ENCODE measurements around the gene ZDHHC12. TPM values are rescaled to one million over a fixed set of nuclear protein-coding genes. Genes with fewer than 3 reads are reported as not detected.

The ZDHHC12 gene
- total and polyA plus RNA-seq, 4 donors: 24.7 to 48.2 (median 30.3) TPM

- TF ChIP-seq ZBTB33 (IDR thresholded peaks at IDR 0.05): no peak
- no peak for TF ChIP-seq YY1 (IDR thresholded peaks at IDR 0.05)
- no peak for TF ChIP-seq EGR1 (IDR thresholded peaks at IDR 0.05; ENCODE audit: low read depth in 2 of 2)
These were observed 10.5 kb downstream of the ZDHHC12 start (continued) for GRCh38 chr9:128713411-128713780.

- no peaks in the 10 kb centered on the region for H3K9me3 ChIP-seq (ENCODE audit: control insufficient read depth in 4 of 4, low read length in 3 of 4)
- no peaks in the 10 kb centered on the region for H3K27me3 ChIP-seq (ENCODE audit: control insufficient read depth in 4 of 4, insufficient read depth in 4 of 4, low read length in 3 of 4)
- TF ChIP-seq REST (IDR thresholded peaks at IDR 0.05): no peak
- no peak for TF ChIP-seq RXRA (IDR thresholded peaks at IDR 0.05)
- no peak for TF ChIP-seq RAD21 (IDR thresholded peaks at IDR 0.05)
- no peak for TF ChIP-seq HNF4A (conservative IDR thresholded peaks at IDR 0.05)
- no peak for TF ChIP-seq ATF3 (IDR thresholded peaks at IDR 0.05)
- no peak for TF ChIP-seq GABPA (IDR thresholded peaks at IDR 0.05 in 1 of 2, conservative IDR thresholded peaks at IDR 0.05 in 1 of 2)
- no peak for TF ChIP-seq ZBTB33 (IDR thresholded peaks at IDR 0.05)
- TF ChIP-seq MAX (IDR thresholded peaks at IDR 0.05): no peak
- no peak for TF ChIP-seq FOXA2 (IDR thresholded peaks at IDR 0.05)
- no peak for TF ChIP-seq EGR1 (IDR thresholded peaks at IDR 0.05; ENCODE audit: low read depth in 2 of 2)
- TF ChIP-seq HNF4G (IDR thresholded peaks at IDR 0.05): no peak
- TF ChIP-seq NR2F2 (IDR thresholded peaks at IDR 0.05): no peak
- no peak for TF ChIP-seq JUND (IDR thresholded peaks at IDR 0.05)
- no peak for TF ChIP-seq SP1 (IDR thresholded peaks at IDR 0.05)
- TF ChIP-seq YY1 (IDR thresholded peaks at IDR 0.05): no peak
- no peak for TF ChIP-seq FOXA1 (IDR thresholded peaks at IDR 0.05)
- no peak for TF ChIP-seq CTCF (IDR thresholded peaks at IDR 0.05; ENCODE audit: low read depth, low read length, missing input control)
- no peak for TF ChIP-seq TAF1 (conservative IDR thresholded peaks at IDR 0.05)
- H3K27ac ChIP-seq (ENCODE audit: low read depth in 1 of 2, low read length in 2 of 2): no peak overlapping the region
- H3K36me3 ChIP-seq (ENCODE audit: control insufficient read depth in 4 of 4, insufficient read depth in 3 of 4, low read depth in 1 of 4, low read length in 3 of 4): no peaks in the 10 kb centered on the region
- H3K4me1 ChIP-seq (ENCODE audit: control insufficient read depth in 4 of 4, insufficient read depth in 4 of 4, low read length in 3 of 4): no peaks in the 10 kb centered on the region
- WGBS: 96% methylated on average over 26 of the region's 26 CpGs
- H3K9ac ChIP-seq (ENCODE audit: low read depth in 1 of 2, low read length in 2 of 2): no peak overlapping the region
- DNase-seq (ENCODE audit: low spot score): no peak
- H3K4me3 ChIP-seq (ENCODE audit: low read depth in 1 of 3, low read length in 3 of 3): no peak overlapping the region
These were observed 11.2 kb downstream of the ZDHHC12 start for GRCh38 chr9:128712451-128713410.

All from liver (tissue), 9 donors.